Natural killer cell (primary cell): ENCODE data around the gene CLTB. TPM values are rescaled to one million over a fixed set of nuclear protein-coding genes. Genes with fewer than 3 reads are reported as not detected.

Experiments used
- ATAC-seq, 3 donors: fragments of 150-1000 bp in 2 of 3; fragments of 200-7000 bp in 1 of 3; cut with Tn5 transposase; 1 replicate in 1 of 3; 2 replicates in 2 of 3; pipeline ENCODE4 v1.10.0; 2021; ENCODE audit warnings: mild to moderate bottlenecking in 2 of 3, moderate library complexity in 2 of 3
- DNase-seq, 2 donors: peaks; one replicate each; pipeline versions ENCODE4 v3.0.0 to v3.0.0-alpha.2; 2013 to 2021; ENCODE audit warnings: mixed read lengths in 1 of 2
- H3K27ac ChIP-seq: one replicate; pipeline ENCODE4 v1.5.1; 2013; ENCODE audit warnings: mild to moderate bottlenecking, low read length
- H3K27me3 ChIP-seq: one replicate; pipeline ENCODE4 v1.6.1; 2013; ENCODE audit warnings: low read length; ENCODE audit not compliant: control insufficient read depth, insufficient read depth
- H3K36me3 ChIP-seq: one replicate; pipeline ENCODE4 v1.6.1; 2013; ENCODE audit warnings: low read length; ENCODE audit not compliant: control insufficient read depth, insufficient read depth
- H3K4me1 ChIP-seq: one replicate; pipeline ENCODE4 v1.6.1; 2013; ENCODE audit warnings: low read length; ENCODE audit not compliant: control insufficient read depth, insufficient read depth
- H3K4me3 ChIP-seq: one replicate; pipeline ENCODE4 v1.5.1; 2013; ENCODE audit warnings: low read length
- H3K9me3 ChIP-seq: one replicate; pipeline ENCODE4 v1.6.1; 2013; ENCODE audit warnings: low read length; ENCODE audit not compliant: control insufficient read depth, insufficient read depth
- H3K27ac Mint-ChIP-seq, 2 donors: one replicate each; pipeline ENCODE4 v1.8.0; 2022; ENCODE audit warnings: mild to moderate bottlenecking in 2 of 2, mixed read lengths in 2 of 2, moderate library complexity in 1 of 2
- H3K27me3 Mint-ChIP-seq, 2 donors: one replicate each; pipeline ENCODE4 v1.8.0; 2022; ENCODE audit warnings: low read depth in 2 of 2, mixed read lengths in 2 of 2
- H3K36me3 Mint-ChIP-seq: one replicate; pipeline ENCODE4 v1.8.0; 2022; ENCODE audit warnings: mixed read lengths
- H3K4me1 Mint-ChIP-seq, 2 donors: one replicate each; pipeline ENCODE4 v1.8.0; 2022; ENCODE audit warnings: mixed read lengths in 2 of 2
- H3K4me3 Mint-ChIP-seq: one replicate; pipeline ENCODE4 v1.8.0; 2022; ENCODE audit warnings: mild to moderate bottlenecking, moderate library complexity, mixed read lengths
- H3K9me3 Mint-ChIP-seq, 2 donors: one replicate each; pipeline ENCODE4 v1.8.0; 2022; ENCODE audit warnings: mixed read lengths in 2 of 2
- WGBS: methylation state at CpG from one replicate; pipeline ENCODE4 v1.1.7; 2013; ENCODE audit warnings: missing lambda C conversion rate; ENCODE audit not compliant: insufficient coverage; 5-methylcytosine and 5-hydroxymethylcytosine counted together
- intact Hi-C: fragments of 100-400 bp; cut with micrococcal nuclease; formaldehyde crosslinking; loops from one replicate; pipeline ENCODE4 v1.14.2; 2022
- total RNA-seq, 4 donors: library from RNA; stranded (reverse); fragments of 120-200 nt in 1 of 4; gene quantifications; one replicate each; pipeline versions ENCODE4 v1.2.3 to v1.2.4, GENCODE V29; 2013 to 2022
- TF ChIP-seq, protein P1 (sequence below): fragments of 200-600 bp; IDR thresholded peaks from one replicate; pipeline ENCODE4 v1.8.0; 2022; ENCODE audit warnings: antibody characterized with exemption

The CLTB gene, protein sequence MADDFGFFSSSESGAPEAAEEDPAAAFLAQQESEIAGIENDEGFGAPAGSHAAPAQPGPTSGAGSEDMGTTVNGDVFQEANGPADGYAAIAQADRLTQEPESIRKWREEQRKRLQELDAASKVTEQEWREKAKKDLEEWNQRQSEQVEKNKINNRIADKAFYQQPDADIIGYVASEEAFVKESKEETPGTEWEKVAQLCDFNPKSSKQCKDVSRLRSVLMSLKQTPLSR
- 10 to 100 TPM; 60.6 to 77.2 (median 70.4) TPM for total RNA-seq
- 45.0 TPM for total RNA-seq (2013)

DNA sequence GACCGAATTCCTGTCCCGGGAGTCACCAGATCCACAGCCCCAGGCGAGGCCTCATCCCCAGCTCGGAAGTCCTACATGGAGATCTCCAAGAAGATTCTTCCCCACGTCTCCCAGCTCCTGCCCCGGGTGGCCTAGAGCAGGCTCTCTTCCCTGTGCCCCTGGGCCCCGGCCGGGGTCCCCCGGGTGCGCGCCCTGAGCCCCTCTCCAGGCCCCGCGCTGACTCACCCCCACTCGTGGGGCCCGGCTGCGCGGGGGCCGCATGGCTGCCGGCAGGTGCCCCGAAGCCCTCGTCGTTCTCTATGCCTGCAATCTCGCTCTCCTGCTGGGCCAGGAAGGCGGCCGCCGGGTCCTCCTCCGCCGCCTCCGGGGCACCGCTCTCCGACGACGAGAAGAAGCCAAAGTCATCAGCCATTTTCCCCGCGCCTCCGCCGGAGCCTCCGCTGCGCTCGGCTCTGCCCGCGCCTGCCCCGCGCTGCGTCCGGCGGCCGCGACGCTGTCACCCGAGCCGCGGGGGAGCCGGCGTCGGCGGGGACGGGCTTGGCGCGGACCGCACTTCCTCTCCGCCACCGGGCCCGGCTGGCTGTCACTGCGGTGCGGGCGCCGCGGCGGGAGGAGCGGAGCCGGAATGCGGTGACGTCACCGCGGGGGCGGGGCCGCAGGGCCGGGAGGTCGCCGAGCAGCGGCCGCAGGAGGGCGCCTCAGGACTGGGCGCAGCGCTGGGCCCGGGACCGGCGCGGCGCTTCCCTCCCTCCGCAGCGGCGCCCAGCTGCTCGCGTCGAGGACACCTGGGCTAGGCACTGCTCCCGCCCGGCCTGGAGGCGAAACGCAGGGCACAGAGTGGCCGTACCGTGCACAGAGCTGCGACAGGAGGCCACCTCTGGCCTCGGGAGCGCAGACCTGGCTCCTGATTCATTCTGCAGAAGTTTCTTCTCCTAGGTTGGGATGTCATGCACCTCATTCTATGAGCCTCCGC, at the start of gene CLTB:
Gene CLTB, minus strand, starts transcription at position 588 of the 973 bp plus-strand sequence. Its CDS starts 176 bp downstream, at position 412.
- TF ChIP-seq, protein P1, sequence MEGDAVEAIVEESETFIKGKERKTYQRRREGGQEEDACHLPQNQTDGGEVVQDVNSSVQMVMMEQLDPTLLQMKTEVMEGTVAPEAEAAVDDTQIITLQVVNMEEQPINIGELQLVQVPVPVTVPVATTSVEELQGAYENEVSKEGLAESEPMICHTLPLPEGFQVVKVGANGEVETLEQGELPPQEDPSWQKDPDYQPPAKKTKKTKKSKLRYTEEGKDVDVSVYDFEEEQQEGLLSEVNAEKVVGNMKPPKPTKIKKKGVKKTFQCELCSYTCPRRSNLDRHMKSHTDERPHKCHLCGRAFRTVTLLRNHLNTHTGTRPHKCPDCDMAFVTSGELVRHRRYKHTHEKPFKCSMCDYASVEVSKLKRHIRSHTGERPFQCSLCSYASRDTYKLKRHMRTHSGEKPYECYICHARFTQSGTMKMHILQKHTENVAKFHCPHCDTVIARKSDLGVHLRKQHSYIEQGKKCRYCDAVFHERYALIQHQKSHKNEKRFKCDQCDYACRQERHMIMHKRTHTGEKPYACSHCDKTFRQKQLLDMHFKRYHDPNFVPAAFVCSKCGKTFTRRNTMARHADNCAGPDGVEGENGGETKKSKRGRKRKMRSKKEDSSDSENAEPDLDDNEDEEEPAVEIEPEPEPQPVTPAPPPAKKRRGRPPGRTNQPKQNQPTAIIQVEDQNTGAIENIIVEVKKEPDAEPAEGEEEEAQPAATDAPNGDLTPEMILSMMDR: peak; percentile 75
- peak within 1 kb of the TSS; percentile 60 for H3K27ac ChIP-seq
- DNase-seq (peak; percentile 81 to 97), ATAC-seq (peak; percentile 92 to 98 (median 92))
- H3K27me3 ChIP-seq: no peaks in the 10 kb centered on the region
- Mint-ChIP-seq H3K4me3 (peak within 1 kb of the TSS; percentile 89), H3K9me3 (no peaks in the 10 kb centered on the region), H3K4me1 (peaks cover 32 to 48% of the 10 kb centered on the region in 2 donors), H3K27ac (peak within 1 kb of the TSS; percentile 80 to 86), H3K27me3 (peaks cover 3 to 6% of the 10 kb centered on the region in 2 donors), H3K36me3 (no peaks in the 10 kb centered on the region)
- WGBS: 1% methylated on average over 107 of the region's 107 CpGs
- H3K9me3 ChIP-seq: no peaks in the 10 kb centered on the region
- peaks cover 19% of the 10 kb centered on the region for H3K4me1 ChIP-seq
- no peaks in the 10 kb centered on the region for H3K36me3 ChIP-seq
- intact Hi-C loops: loop anchor here (2.0 to 5.0 kb wide), 5 partner anchors 27 to 181 kb away; partner anchors contain the start of genes FAF2, HIGD2A, NOP16 and RNF44
- peak within 1 kb of the TSS; percentile 49 for H3K4me3 ChIP-seq

DNA sequence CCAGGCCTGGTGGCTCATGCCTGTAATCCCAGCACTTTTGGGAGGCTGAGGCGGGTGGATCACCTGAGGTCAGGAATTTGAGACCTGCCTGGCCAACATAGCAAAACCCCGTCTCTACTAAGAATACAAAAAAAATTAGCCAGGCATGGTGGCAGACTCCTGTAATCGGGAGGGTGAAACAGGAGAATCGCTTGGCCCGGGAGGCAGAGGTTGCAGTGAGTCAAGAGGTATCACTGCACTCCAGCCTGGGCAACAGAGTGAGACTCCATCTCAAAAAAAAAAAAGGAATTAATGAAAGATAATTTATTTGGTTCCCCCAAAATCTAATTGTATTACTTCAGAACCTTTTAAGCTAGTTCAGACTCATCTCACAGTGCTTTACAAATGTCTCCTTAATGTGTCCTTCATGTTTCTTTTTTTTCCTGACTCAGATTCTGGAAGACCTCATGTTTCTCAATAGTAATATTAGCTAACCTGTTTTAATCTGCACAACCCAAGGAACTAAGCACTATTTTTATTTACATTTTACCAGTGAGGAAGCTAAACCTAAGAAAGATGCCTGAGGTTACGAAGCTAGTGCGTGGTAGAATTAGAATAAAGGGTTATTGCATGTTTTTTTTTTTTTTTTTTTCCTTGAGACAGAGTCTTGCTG, 46.9 kb upstream of the CLTB start:
- WGBS: 97% methylated on average over 7 of the region's 7 CpGs
- Mint-ChIP-seq H3K9me3 (no peaks in the 10 kb centered on the region), H3K4me1 (peaks cover 16 to 32% of the 10 kb centered on the region in 2 donors), H3K27ac (no peak overlapping the region), H3K36me3 (no peaks in the 10 kb centered on the region), H3K27me3 (no peaks in the 10 kb centered on the region), H3K4me3 (no peak overlapping the region)
- no peaks in the 10 kb centered on the region for H3K4me1 ChIP-seq
- intact Hi-C loops: no loop called here
- DNase-seq (no peak), ATAC-seq (no peak)
- no peak overlapping the region for H3K27ac ChIP-seq
- H3K9me3 ChIP-seq: no peaks in the 10 kb centered on the region
- no peaks in the 10 kb centered on the region for H3K27me3 ChIP-seq
- TF ChIP-seq, protein P1: no peak
- no peak overlapping the region for H3K4me3 ChIP-seq
- peaks cover 8% of the 10 kb centered on the region for H3K36me3 ChIP-seq

DNA sequence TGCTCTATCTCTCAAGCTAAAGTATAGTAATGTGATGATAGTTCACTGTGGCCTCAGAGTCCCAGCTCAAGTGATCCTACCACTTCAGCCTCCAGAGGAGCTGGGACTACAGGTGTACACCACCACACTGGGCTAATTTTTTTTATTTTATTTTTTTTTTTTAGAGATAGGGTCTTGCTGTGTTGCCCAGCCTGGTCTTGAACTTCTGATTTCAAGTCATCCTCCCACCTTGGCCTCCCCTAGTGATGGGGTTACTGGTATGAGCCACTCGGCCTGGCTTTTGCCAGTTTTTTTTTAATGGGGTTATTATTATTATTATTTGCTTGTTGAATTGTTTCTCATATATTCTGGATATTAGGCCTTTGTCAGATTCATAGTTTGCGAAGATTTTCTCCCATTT, 45.0 kb upstream of the CLTB start:
- intact Hi-C loops: no loop called here

More for the DNA sequence above, 45.0 kb upstream of the CLTB start:
- TF ChIP-seq, protein P1: no peak
- ATAC-seq (no peak), DNase-seq (no peak)
- Mint-ChIP-seq H3K27me3 (no peaks in the 10 kb centered on the region), H3K4me3 (no peak overlapping the region), H3K4me1 (peaks cover 11 to 19% of the 10 kb centered on the region in 2 donors), H3K9me3 (no peaks in the 10 kb centered on the region), H3K36me3 (no peaks in the 10 kb centered on the region), H3K27ac (no peak overlapping the region)
- Histone ChIP-seq H3K27ac (no peak overlapping the region), H3K9me3 (no peaks in the 10 kb centered on the region), H3K27me3 (no peaks in the 10 kb centered on the region), H3K4me1 (no peaks in the 10 kb centered on the region), H3K36me3 (peaks cover 10% of the 10 kb centered on the region), H3K4me3 (no peak overlapping the region)
- 100% methylated on average over 1 of the region's 2 CpGs for WGBS
